GM18520 (cell line): Measurements from ENCODE around the gene BPIFA3.

ENCODE experiments used
- ATAC-seq: cut with Tn5 transposase; IDR thresholded peaks from one replicate; pipeline ENCODE4 v1.9.1; 2021; ENCODE audit not compliant: unreplicated experiment

Gene BPIFA3

DNA sequence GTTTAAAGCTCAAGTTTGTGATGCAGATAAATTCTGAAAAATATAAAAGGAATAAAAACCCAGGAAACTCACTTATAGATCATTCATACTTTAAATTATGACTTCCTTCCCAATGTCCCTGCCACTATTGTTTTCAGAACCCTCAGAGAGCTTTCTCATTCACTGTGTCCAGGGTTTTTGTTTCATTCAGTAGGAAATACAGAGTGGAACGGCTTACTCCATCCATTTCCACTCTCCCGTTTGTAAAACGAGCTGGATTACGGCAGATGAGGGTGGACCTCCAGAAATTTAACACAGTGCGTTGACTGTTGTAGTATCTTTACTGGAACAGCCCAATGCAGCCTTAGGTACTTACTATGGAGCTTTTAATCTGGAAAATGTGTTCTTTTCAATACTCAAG, 42.2 kb downstream of the BPIFA3 start:
- ATAC-seq = no peak

DNA sequence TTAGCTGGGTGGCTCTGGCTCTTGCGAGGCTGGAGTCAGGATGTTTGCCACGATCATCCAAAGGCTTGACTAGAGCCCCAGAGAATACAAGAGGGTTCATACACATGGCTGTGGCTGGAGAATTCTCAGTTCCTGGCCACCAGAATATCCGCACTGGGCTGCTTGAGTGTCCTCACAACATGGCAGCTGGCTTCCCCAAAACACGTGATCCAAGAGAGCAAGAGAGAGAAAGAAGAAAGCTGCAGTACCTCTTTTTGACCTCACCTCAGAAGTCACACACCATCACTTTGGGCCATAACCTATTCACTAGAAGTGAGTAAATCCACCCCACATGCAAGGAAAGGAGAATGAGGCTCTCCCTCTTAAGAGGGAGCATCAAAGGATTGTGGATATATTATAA, 44.3 kb downstream of the BPIFA3 start:
- no peak for ATAC-seq

DNA sequence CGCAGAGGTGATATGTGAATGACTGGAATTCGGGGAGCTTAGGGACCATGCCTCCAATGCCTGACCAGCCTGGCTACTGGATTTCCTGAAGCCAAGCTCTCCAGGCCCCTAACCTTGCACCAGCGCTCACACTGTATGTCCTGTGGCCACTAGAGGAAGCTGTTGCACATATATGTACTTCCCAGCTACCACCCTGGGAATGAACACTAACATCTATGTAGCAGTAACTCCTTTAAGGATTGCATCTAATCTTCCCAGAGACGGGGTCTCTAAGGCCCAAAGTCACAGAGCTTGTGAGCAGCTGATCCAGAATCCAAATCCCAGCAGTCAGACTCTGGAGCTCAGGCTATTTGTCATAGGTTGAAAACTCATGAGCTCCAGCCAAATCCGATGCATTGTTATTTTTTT, 45.5 kb downstream of the BPIFA3 start:
- ATAC-seq = no peak

DNA sequence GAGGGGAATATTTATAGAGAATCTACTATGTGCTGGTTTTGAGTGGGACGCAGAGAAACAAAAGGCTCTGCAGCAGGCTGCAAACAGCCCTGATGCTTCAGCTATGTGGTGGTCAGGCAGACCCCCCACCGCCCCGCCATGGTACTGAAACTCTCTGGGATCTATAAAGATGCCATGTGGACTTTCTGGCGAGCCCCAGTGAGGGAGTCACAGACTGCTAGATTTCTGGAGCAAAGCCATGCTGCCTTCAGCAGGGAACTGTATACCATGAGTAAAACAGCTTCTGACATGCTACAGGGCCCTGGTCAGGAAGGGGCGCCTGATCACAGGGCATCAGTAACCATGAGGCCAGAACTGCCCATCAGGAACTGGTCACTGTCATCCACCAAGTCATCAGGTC, 46.6 kb downstream of the BPIFA3 start:
- no peak for ATAC-seq

DNA sequence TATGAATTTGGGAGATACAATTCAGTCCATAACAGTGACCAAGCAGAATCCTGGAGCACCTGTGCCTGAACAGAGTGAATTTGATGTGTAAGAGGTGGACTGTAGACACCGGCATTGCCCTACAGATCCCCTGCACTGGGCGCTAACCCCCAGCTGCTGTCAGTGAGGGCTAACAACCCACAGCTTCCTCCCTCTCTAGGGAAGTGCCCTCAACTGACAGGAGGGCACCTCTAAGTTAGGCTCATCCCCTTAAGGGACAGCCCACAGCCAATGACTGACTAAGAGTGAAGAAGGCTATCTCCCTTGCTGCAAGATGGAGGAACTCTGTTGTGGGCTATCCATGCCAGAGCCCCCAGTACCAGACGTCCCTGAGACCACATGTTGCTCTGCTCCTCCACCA, 50.5 kb downstream of the BPIFA3 start:
- no peak for ATAC-seq

DNA sequence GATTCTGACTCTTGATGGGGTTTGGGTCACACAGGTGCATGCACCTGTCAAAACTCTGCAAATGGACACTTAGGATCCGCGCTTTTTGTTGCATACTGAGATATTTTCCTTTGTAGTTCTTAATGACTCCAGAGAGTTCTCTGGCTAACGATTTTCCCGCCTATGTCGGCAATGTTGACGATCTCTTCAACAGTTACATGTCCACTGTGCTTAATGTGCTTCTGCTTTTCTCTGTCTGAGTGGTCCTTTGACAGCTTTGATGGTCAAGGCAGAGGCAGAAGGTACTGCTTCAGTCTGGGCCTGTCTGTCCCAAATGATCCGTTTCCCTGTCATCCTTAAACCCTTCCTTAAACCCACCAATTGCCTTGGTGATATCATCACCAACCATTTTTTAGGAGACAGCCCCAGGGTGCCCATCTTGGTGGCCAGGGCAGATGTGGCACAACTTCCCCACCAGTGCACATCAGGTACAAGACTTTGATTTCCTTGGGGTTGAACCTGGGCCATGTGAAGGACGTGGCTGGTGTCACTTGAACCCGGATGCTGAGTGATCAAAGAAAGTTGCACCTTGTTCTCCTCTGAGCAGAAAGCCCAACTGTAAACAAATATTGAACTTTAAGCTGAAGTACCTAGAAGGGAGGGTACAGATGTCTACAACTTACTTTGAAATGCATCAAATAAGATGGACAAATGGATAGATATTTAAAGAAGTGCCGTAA, 55.2 kb downstream of the BPIFA3 start:
- ATAC-seq = no peak

DNA sequence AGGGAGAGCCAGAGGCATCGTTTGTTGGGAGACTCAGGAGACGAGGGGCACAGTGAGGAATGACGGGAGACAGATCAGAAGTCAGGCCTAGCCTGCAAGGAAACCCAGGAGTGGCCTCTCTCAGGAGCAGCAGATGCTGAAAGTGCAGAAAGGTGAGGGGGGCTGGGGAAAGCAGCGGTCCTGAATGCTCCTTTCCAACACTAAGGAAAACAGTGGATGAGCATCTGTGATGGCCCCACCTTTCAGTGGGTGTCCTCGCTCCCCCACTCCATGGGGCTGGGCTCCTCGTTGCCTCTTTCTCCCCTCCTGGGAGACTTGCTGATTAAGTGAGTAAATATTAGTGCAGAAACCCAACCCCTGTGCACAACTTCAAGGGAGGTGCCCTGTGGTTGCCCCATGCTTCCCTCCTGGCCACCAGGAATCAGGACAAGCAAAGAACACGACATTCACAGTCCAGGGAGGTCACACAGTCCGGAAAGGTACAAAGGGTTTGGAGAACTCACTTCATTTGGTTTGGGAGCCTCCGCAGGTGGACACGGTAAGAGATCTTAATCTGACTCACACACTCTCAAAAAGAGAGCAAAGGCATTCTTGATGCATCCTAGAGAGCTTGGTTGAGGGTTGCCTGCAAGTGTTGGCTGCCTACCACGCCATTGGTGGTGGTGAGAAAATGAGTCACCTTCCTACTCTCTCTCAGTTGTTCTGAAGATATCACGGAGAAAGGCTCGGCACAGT, 56.1 kb downstream of the BPIFA3 start:
- ATAC-seq = no peak

DNA sequence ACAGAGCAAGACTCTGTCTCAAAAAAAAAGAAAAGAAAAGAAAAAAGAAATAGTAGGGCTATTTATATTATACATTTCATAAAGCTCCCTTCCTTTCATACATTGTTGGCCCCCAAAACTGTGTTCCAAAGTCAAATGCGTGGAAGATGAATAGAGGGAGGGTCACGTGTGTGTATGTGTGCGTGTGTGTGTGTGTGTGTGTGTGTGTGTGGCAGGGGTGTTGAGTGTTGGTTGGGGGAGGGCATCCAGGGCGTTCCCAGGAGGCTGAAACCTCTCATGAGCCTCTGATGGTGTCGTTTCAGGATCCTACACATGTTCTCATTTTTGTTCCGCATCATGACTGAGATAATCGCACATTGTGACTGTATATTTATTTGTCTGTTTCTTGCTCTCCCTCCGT, 58.1 kb downstream of the BPIFA3 start:
- no peak for ATAC-seq

DNA sequence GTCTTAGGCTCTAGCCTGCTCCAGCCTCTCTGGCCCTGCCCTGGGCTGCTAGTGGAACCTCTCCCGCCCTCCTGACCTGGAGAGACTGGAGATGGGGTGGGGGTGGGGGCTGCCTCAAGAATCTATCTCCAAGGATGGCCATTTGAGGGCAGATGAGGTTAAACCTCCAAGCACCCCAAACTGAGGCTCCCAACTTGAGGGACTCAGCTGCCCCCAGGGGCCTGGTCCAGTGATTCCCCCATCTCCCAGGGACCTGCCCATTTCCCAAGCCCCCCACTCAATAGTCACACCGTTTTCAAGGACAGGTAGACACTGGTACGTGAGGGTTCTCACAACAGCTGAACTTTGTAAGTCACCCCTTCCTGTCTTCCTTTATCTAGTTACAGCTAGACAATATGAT, 58.7 kb downstream of the BPIFA3 start:
- ATAC-seq = no peak

DNA sequence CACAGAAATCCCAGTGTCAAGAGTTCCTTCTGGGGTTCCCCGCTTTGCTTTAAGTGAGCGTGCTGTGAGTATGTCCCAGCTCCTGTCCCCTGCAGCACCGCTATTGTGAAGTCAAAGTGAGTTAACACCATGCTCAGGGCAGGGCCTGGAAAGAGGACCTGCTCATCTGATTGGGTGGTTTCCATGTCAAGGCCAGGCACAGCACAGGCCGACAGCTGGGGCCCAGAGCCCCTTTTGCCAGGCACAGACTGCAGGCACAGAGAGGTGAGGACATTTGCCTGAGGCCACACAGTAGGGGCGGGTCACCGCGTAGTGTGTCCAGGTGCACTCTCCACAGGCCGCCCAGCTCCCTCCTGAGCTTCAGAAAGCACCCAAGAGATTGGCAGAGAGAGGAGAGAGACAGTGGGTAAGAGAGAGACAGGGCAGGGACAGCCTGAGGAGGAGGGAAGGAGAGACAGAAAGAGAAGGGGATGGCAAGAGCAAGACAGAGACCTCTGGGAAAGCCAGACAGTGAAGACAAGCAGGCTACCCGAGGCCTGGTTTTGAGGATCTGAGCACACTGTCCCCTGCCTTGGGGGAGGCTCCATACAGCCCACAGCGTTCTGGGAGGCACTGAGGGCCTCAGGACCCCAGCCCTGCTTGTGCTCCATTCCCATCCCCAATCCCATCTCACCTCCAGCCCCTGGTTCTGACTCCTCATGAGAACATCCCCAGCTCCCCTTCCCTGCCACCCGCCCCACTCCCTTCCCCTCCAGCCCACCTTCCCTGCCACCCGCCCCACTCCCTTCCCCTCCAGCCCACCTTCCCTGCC, 59.4 kb downstream of the BPIFA3 start:
- no peak for ATAC-seq
